BJ (cell line): ENCODE data around the gene SPRR1B. TPM values are rescaled to one million over a fixed set of nuclear protein-coding genes. Genes with fewer than 3 reads are reported as not detected.
"Not testable (repeated sequence)": the region's sequence is repeated elsewhere in the genome, so short reads cannot be mapped to it uniquely, and the experiment has no call there.

Source experiments
- CTCF ChIA-PET: fragments of 350-600 bp; formaldehyde crosslinking; extraction: SDS; loops from one replicate; lab custom pipeline; 2021; ENCODE audit warnings: antibody characterized with exemption, inconsistent platforms; lab: Yijun Ruan, JAX
- POLR2A ChIA-PET: fragments of 300-600 bp; sonication (Branson Sonifier 250); formaldehyde crosslinking; extraction: SDS; loops from one replicate; lab custom pipeline; 2021; ENCODE audit warnings: antibody characterized with exemption; lab: Charles Lee
- DNase-seq: peaks from one replicate; pipeline ENCODE4 v3.0.0-alpha.2; 2011; ENCODE audit warnings: low read depth
- H3K27me3 ChIP-seq: 2 replicates; pipeline ENCODE4 v1.6.0; 2011; ENCODE audit warnings: low read length; ENCODE audit not compliant: control insufficient read depth, insufficient read depth
- H3K36me3 ChIP-seq: 2 replicates; pipeline ENCODE4 v1.5.1; 2011; ENCODE audit warnings: low read length; ENCODE audit not compliant: control insufficient read depth, insufficient read depth
- H3K4me3 ChIP-seq: 2 replicates; pipeline ENCODE4 v1.5.1; 2011; ENCODE audit warnings: low read depth, mild to moderate bottlenecking, control low read depth, low read length
- polyA plus RNA-seq: library from polyadenylated mRNA; depleted of rRNA; stranded (reverse); fragments of >200 nt; gene quantifications from 2 replicates; pipeline ENCODE4 v1.2.3, GENCODE V29; 2011
- TF ChIP-seq, protein P1 (sequence below): IDR thresholded peaks from 2 replicates; pipeline ENCODE4 v1.5.1; 2011; ENCODE audit warnings: low read depth, mild to moderate bottlenecking, control low read depth, inconsistent platforms, low read length, moderate library complexity; ENCODE audit not compliant: insufficient read depth

Gene SPRR1B
- polyA plus RNA-seq, 1 experiment: not detected

DNA sequence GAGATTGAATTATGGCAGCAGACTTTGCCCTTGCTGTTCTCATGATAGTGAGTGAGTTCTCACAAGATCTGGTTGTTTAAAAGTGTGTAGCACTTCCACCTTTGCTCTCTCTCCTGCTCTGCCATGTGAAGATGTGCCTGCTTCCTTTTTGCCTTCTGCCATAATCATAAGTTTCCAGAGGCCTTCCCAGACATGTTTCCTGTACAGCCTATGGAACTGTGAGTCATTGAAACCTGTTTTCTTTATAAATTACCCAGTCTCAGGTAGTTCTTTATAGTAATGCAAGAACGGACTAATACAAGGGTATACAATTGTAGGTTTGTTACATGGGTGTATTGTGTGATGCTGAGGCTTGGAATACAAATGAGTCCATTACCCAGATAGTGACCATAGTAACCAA lies 4.2 kb downstream of the SPRR1B start:
- ChIA-PET POLR2A (no interaction called here), CTCF (no interaction called here)
- TF ChIP-seq, protein P1, sequence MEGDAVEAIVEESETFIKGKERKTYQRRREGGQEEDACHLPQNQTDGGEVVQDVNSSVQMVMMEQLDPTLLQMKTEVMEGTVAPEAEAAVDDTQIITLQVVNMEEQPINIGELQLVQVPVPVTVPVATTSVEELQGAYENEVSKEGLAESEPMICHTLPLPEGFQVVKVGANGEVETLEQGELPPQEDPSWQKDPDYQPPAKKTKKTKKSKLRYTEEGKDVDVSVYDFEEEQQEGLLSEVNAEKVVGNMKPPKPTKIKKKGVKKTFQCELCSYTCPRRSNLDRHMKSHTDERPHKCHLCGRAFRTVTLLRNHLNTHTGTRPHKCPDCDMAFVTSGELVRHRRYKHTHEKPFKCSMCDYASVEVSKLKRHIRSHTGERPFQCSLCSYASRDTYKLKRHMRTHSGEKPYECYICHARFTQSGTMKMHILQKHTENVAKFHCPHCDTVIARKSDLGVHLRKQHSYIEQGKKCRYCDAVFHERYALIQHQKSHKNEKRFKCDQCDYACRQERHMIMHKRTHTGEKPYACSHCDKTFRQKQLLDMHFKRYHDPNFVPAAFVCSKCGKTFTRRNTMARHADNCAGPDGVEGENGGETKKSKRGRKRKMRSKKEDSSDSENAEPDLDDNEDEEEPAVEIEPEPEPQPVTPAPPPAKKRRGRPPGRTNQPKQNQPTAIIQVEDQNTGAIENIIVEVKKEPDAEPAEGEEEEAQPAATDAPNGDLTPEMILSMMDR: no peak
- H3K27me3 ChIP-seq: no peaks in the 10 kb centered on the region
- H3K4me3 ChIP-seq: no peak overlapping the region
- H3K36me3 ChIP-seq: no peaks in the 10 kb centered on the region
- DNase-seq: no peak

DNA sequence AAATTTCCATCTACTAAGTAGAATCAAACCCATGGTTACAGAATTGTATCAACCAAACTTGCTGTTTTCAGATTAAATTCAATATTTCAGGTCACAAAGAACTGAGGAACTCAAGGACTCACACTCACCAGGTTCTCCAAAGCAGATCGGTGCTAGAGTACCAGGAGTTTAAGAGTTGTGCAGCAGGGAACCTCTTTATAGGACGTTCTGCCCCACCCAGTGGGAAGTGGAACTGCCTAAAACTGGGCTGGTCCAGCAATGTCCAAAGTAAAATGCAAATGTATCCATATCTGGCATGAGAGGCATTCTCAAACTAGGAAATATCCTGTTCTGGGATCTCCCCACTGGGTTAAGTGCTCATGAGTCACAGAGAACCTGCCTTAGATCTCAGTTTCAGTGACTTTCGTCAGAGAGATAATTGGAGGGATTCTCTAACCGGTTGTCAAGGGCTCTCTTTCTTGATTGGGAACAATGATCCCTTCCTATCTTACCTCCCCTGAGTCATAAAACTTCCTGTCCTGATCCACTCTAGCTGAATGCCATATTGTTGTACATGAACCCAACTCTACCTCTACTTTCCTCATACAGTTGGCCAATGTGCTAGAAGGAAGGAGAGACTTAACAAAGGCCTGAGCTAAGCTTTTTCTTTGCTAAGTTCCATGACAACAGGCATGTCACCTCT lies 10.1 kb downstream of the SPRR1B start, which contains the start of gene SPRR2D:
Gene SPRR2D, minus strand, starts transcription at position 171 of the 682 bp plus-strand sequence. CDS start 774 bp downstream, outside the sequence.
- Histone ChIP-seq H3K36me3 (no peaks in the 10 kb centered on the region), H3K4me3 (no peak within 1 kb of the TSS), H3K27me3 (no peaks in the 10 kb centered on the region)
- ChIA-PET CTCF (no interaction called here), POLR2A (no interaction called here)
- no peak for DNase-seq
- TF ChIP-seq, protein P1: no peak

DNA sequence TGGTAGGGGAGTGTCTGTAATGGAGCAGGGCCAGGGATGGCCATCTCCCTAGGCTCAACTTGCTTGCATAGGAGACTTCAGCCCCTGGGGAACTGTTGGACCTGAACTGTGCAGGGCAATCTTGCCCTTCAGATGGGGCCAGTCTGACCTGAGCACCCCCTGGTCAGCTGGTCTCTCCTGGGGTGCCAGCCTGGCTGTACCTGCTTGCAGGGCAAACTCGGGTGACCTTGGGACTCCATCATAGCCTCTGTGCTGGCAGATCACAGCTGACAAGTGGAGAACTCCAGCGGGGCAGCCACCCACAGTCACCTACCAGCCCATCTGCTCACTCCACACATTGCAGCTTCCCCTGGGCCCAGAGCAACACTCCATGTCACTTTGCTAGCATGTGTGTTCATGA lies 18.2 kb downstream of the SPRR1B start:
- Histone ChIP-seq H3K36me3 (no peaks in the 10 kb centered on the region), H3K4me3 (no peak overlapping the region), H3K27me3 (no peaks in the 10 kb centered on the region)
- TF ChIP-seq, protein P1: no peak
- ChIA-PET CTCF (no interaction called here), POLR2A (no interaction called here)
- DNase-seq: no peak

DNA sequence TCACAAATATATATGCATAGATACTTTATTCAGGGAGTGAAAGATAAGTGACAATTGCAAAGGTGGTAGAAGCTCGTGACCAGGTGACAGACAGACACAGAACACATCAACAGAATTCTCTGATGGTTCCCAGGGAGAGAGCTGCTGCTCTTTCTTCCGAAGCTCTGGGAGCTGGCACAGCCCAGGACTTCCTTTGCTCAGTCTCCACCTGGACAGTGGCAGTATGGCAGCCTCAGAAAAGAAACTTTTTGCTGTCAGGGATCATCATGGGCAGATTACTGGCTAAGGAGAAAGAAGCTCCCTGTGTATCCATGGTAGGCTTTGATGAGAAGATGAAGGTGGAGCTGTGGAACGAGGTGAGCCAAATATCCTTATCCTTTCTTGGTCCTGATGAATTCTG lies 25.1 kb downstream of the SPRR1B start:
- POLR2A ChIA-PET: not testable (repeated sequence)

DNA sequence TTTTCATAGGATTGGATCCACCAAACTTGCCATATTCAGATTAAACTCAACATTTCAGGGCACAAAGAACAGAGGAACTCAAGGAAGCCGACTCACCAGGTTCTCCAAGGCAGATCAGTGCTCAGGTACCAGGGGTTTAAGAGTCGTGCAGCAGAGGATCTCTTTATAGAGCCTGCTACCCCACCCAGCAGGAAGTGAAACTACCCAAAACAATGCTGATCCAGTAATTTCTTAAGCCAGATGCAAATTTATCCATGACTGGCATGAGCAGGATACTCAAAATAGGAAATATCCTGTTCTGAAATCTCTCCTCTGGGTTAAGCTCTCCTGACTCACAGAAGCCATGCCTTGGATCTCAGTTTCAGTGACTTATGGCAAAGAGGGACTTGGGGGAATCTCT lies 26.4 kb downstream of the SPRR1B start, which contains the start of gene SPRR2A:
Gene SPRR2A, minus strand, starts transcription at position 138 of the 400 bp plus-strand sequence. CDS start 777 bp downstream, outside the sequence.
- TF ChIP-seq, protein P1: no peak
- ChIA-PET CTCF (no interaction called here), POLR2A (no interaction called here)
- DNase-seq: no peak
- H3K36me3 ChIP-seq: no peaks in the 10 kb centered on the region
- H3K27me3 ChIP-seq: no peaks in the 10 kb centered on the region
- no peak within 1 kb of the TSS for H3K4me3 ChIP-seq

More for the DNA sequence above, 25.1 kb downstream of the SPRR1B start:
- H3K36me3 ChIP-seq, H3K4me3 ChIP-seq, H3K27me3 ChIP-seq, CTCF ChIA-PET, DNase-seq: not testable (repeated sequence)
